GM18517 (cell line): Measurements from ENCODE around the gene PPP1R3F.
"Not testable (repeated sequence)": the region's sequence is repeated elsewhere in the genome, so short reads cannot be mapped to it uniquely, and the experiment has no call there.

Experiments
- ATAC-seq: cut with Tn5 transposase; IDR thresholded peaks from one replicate; pipeline ENCODE4 v1.9.1; 2021; ENCODE audit warnings: mild to moderate bottlenecking, moderate library complexity; ENCODE audit not compliant: unreplicated experiment

Gene PPP1R3F

DNA sequence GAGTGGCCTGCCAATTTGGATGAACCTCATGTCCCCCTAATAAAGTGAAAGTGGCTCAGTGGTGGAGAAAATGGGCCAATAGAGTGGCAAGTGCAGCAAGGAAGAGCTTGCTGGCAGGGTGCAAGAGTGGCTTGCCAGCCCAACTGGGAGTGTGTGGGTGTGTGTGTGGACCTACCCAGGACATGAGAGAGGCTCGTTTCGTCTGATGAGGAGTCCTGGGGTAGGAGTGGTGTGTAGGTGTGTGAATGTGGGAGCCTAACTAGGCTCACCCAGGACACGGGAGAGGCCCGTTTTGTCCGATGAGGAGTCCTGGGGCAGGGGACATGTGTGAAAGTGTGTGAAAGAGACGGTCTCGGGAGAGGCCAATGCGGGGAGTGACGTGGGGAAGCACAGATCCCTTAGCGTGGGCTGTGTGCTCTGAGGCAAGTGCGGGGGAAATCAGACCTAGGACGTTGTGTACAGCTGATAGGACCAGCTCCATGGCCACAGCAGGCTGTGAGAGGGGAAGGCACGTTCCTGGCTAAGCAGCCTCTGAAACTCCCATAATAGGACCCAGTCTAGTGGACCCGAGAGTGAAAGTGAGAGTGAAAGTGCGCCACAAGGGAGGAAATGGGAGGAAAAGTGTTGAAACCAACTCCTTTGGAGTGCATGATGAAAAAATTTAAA is 39.1 kb downstream of the PPP1R3F start:
- ATAC-seq, result no peak

DNA sequence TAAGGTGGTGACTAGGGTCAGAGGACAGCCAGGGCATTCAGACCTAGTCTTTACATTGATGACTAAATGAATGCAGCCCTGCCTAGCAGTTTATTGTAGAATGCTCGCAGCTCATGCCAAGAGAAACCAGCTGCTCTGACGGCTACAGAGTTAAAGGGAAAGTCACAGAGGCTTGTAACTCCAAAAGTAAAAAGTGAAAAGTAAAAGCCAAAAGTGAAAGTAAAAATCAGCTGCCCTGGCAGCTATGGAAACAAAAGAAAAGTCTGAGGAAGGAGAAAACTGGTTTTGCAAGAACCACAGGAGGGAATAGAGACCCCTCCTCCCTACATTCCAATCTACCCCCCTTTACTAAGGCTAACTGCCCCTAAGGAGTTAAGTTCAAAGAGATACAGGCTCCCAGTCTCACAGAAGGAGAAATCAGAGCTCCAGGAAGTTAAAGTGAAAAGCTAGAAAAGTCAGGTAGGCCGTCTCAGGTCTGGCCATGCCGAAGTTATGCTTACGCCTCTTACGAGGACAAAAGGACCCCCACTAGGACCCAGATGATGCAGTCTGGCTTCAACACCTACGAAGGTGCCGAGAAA is 39.9 kb downstream of the PPP1R3F start:
- ATAC-seq, result no peak

DNA sequence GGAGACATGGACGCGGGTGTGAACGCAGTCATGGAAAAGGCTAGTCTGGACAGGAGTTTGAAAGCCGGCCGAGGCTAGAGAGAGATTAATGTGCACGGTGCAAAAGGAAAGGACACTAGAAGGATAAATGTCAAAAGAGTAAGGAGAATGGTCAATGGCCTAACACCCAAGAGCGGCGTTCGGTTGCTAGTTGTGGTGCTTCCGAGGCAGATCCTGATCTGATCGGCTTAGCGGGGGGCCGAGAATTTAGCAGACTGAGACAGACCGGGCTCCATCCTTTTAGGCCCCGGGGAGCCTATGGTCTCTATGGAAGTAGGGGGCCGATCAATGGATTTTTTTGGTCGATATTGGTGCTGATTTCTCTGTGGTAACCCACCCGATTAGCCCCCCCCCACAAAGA is 40.8 kb downstream of the PPP1R3F start:
- ATAC-seq, result no peak

DNA sequence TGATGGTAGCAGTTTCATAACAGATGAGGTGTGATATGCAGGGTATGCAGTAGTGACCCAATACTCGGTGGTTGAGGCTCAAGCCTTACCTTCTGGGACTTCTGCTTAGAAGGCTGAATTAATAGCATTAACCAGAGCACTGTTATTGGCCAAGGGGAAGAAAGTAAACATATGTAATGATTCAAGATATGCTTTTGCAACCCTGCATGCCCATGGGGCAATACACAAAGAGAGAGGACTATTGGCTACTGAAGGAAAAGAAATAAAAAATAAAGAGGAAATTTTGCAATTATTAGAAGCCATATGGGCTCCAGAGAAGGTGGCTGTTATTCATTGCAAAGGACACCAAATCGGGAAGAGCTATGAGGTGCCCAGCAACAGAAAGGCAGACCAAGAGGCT is 42.6 kb downstream of the PPP1R3F start:
- no peak for ATAC-seq

DNA sequence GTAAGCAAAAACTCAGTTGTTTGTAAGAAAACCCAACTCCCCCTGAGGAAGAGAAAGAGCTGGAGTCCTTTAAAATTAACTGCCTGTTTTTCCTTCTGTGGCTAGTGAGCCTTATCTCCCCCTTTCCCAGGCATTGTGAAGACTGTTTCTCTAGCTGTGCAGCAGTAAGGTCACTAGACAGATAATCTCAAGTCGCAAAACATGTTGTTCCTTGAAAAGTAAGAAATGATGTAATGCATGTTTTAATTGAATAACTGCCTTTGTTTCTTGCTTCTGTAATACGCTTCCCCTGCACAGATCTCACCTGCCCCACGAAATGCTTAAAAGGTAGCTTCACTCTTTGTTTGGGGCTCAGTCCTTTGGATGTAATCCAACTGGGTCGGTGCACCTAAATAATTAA is 46.5 kb downstream of the PPP1R3F start:
- no peak for ATAC-seq

DNA sequence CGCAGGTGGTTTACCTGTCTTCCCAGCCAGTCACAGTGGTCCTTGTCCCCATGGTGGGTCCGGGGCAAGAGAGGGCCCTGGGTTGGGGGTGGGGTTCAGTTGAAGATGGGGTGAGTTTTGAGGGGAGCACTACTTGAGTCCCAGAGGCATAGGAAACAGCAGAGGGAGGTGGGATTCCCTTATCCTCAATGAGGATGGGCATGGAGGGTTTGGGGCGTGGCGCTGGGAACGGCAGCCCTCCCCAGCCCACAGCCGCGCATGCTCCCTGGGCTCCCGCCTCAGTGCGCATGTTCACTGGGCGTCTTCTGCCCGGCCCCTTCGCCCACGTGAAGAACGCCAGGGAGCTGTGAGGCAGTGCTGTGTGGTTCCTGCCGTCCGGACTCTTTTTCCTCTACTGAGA is 52.1 kb downstream of the PPP1R3F start, which contains the start of gene GAGE12J:
TSS of gene GAGE12J (plus strand) at position 301 of the 400 bp plus-strand sequence. CDS start 1,157 bp downstream, outside the sequence.
- ATAC-seq, result not testable (repeated sequence)

DNA sequence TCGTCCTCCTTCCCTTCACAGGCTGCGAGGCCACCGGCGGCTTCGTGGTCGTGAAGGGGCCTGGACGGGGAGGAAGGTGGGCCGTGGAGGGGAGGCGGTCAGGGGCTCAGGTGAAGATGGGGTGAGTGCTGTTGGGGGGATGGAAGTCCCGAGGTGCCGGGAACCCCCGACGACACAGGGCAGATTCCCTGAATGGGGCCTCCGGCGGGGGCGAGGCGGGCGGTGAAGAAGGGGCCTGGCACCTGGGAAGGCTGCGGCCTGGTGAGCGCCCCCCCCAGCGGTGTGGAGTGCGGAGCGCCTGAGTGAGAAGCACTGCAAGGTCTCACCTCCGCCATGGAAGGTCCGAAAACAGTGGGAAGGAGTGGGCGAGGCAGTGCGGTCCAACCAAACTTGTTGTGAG is 52.7 kb downstream of the PPP1R3F start:
- not testable (repeated sequence) for ATAC-seq

DNA sequence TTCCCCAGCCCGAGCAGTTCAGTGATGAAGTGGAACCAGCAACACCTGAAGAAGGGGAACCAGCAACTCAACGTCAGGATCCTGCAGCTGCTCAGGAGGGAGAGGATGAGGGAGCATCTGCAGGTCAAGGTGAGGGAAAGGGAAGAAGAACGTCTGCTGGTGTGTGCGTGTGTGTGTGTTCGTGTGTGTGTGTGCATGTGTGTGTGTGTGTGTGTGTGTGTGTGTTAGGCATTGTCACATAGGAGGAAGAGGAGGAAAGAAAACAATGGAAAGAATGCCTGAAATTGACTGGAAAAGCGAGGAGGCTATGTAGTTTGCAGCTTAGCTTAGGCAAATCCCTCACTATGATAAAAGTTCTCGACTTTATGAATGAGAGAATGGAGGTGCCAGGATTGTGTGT is 54.1 kb downstream of the PPP1R3F start:
- ATAC-seq, result not testable (repeated sequence)

DNA sequence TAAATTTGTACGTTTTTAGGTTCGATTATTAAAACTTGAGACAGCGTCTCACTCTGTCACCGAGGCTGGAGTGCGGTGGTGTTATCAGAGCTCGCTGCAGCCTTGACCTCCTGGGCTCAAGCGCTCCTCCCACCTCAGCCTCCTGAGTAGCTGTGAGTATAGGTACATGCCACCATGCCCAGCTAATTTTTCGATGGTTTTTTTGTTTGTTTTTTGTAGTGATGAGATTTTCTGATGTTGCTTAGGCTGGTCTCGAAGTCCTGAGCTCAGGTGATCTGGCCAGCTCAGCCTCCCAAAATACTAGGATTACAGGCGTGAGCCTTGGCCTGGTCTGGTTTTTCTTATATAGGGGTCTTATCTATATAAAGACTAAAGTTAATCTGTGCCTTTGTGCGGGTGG is 60.8 kb downstream of the PPP1R3F start:
- ATAC-seq, result not testable (repeated sequence)

DNA sequence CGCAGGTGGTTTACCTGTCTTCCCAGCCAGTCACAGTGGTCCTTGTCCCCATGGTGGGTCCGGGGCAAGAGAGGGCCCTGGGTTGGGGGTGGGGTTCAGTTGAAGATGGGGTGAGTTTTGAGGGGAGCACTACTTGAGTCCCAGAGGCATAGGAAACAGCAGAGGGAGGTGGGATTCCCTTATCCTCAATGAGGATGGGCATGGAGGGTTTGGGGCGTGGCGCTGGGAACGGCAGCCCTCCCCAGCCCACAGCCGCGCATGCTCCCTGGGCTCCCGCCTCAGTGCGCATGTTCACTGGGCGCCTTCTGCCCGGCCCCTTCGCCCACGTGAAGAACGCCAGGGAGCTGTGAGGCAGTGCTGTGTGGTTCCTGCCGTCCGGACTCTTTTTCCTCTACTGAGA is 61.7 kb downstream of the PPP1R3F start, which contains the start of gene GAGE13:
TSS of gene GAGE13 (plus strand) at position 301 of the 400 bp plus-strand sequence. CDS start 1,156 bp downstream, outside the sequence.
- ATAC-seq, result not testable (repeated sequence)

DNA sequence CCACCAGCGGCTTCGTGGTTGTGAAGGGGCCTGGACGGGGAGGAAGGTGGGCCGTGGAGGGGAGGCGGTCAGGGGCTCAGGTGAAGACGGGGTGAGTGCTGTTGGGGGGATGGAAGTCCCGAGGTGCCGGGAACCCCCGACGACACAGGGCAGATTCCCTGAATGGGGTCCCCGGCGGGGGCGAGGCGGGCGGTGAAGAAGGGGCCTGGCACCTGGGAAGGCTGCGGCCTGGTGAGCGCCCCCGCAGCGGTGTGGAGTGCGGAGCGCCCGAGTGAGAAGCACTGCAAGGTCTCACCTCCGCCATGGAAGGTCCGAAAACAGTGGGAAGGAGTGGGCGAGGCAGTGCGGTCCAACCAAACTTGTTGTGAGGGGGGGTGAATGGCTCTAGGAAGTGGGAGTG is 62.2 kb downstream of the PPP1R3F start:
- not testable (repeated sequence) for ATAC-seq
